Stimulated activated CD4-positive, alpha-beta T cell treated with anti-CD3 and anti-CD28 coated beads, Interleukin-12 subunit alpha, Interleukin-12 subunit beta, amount 100 ng/mL, for 24 hours (primary cell): ENCODE measurements around the gene ACR.
"Not testable (repeated sequence)": the region's sequence is repeated elsewhere in the genome, so short reads cannot be mapped to it uniquely, and the experiment has no call there.

Experiments used
- DNase-seq, 2 experiments: peaks; one replicate each; pipeline ENCODE4 v3.0.0-alpha.2; 2020; ENCODE audit warnings: low read depth in 2 of 2

Gene ACR

GRCh38 chr22:50732681-50733080, 5.3 kb upstream of the ACR start:
- no peak for DNase-seq

- DNase-seq = no peak
These were observed 4.3 kb upstream of the ACR start for GRCh38 chr22:50733521-50734342.

DNA sequence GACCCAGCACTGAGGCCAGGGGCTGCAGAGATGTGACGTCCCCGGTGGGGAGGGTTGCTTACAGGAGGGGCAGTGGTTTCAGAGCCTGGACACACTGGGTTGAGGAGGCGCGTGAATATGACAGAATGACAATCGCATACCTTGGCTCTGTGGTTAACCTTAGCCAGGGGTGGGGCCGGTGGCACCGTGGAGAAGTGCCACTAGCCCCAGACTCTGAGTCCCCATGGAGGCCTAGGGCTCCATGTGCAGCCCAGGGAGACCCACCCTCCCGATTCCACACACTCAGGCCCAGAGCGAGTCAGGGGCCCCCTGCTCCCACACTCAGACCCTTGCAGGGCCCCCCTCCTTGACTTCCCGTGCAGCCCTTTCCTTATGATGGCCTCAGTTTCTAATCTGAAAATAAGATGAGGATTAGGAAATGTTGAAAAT, 3.6 kb upstream of the ACR start:
- DNase-seq = no peak

DNA sequence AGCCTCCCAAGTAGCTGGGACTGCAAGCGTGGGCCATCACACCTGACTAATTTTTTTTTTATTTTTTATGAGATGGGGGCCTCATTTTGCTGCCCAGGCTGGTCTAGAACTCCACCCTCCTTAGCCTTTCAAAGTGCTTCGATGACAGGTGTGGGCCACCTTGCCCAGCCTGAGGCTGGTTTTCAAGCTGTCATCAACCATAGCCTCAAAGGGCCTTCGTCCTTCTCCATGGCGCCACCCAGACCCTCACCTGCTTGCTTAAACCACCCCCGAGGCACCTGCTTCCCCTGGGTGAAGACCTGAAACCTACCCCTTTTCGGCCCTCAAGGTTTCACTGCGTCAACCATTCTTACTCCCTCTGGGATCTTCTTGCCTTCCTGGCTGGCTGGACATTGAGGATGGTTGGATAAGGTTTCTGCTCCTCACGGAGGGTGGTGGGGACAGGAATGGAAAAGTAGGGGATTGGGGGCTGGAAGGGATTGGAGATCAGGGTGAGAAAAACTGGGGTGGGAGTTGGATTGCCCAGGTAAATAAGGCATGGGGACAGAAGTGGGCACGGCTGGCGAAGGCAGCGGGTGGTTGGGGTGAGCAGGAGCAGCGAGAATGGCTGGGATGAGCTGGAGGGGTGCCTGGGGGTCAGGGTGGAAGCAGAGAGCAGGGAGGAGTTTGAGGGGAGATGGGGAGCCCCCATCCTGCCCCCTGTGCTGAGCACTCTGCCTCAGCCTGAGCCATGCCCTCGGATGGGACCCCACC, 2.8 kb upstream of the ACR start:
- DNase-seq = no peak

DNA sequence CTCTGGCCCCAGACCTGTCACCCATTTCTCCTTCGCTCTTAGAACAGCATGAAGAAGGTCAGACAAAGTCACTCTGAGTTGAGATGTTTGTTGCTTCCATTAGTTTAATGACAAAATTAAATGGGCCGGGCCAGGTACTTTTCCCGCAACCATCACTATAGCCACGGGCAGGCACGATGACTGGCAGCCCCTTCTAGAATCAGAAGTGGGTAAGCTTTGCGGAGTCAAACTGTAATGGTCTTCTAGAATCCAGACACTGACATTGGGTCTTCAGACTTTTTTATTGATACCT, 2.3 kb upstream of the ACR start:
- DNase-seq = no peak

DNA sequence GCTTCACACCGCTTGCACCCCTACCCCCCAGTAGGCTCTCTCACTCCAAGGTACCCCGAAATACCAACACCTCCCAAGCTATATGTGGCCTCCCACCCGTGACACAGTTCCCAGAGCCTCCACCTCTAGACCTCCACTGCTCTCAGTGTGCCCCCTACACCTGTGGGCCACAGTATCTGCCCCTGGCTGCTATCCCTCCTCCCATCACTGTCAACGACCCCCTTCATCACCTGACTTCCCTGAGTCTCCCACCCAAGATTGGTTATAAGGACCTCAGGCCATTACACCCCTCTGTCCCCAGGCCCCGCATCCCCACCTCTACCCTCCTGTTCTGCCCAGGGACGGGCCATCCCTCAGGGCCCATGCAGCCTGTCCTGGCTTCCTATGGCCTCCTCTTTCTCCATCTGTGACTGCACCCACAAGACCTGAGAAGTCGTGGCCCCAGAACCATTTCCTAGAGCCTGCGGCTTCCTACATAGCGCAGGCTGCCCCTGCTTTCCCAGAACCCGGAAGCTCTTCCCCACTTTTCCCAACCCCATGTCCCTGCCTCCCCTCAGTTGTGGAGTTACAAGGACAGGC, 734 bp downstream of the ACR start:
- no peak for DNase-seq

DNA sequence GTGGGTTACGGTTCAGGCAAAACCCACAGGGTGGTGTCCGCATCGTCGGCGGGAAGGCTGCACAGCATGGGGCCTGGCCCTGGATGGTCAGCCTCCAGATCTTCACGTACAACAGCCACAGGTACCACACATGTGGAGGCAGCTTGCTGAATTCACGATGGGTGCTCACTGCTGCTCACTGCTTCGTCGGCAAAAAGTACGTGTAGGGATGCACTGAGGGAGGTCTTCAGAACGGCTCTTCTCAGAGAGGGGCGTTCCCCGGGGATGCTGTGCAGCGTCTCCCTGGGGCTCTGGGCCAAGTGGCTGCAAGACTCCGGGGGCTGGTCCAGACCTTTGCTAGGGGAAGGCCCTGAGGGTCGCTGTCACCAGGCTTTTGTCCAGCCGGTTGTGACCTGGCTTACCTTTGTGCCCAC, 1.3 kb downstream of the ACR start:
- DNase-seq = no peak

GRCh38 chr22:50739894-50740293, 1.9 kb downstream of the ACR start:
- DNase-seq = no peak

GRCh38 chr22:50740714-50741113, 2.7 kb downstream of the ACR start:
- not testable (repeated sequence) for DNase-seq

- DNase-seq = not testable (repeated sequence)
These were observed 6.4 kb downstream of the ACR start for GRCh38 chr22:50744424-50744823.

DNA sequence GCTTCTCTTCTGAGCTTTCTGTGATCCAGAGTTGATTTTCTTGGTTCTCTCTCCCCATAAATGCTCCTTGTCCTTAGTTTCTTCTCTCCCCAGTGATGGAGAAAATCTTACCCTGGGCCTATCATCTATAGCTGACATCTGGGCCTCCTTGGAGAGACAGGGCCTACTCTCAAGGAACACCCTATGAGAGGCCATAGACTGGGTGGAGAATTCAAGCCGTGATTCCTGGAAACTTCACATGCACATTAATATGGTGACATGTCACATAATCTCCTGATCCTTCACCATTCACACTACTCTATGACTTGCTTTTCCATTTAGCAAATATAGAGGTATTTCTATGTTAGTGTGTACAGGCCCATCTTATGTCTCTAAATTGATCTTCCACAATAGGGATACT, 9.5 kb downstream of the ACR start:
- DNase-seq = not testable (repeated sequence)

- not testable (repeated sequence) for DNase-seq
These were observed 10.6 kb downstream of the ACR start for GRCh38 chr22:50748630-50749029.

- DNase-seq = not testable (repeated sequence)
These were observed 11.5 kb downstream of the ACR start for GRCh38 chr22:50749302-50750074.

DNA sequence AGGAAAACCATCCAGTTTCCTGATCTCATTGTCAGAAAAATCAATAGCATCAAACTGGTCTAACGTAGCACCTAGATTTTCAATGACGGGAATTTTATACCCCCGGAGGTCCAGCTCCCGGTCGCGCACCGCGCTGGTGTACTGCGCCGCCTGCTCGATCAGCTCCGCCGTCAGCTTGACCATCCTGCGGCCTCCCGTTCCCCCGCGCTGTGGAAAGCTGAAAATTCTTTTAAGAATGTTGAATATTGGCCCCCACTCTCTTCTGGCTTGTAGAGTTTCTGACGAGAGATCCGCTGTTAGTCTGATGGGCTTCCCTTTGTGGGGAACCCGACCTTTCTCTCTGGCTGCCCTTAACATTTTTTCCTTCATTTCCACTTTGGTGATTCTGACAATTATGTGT, 17.2 kb downstream of the ACR start:
- not testable (repeated sequence) for DNase-seq

DNA sequence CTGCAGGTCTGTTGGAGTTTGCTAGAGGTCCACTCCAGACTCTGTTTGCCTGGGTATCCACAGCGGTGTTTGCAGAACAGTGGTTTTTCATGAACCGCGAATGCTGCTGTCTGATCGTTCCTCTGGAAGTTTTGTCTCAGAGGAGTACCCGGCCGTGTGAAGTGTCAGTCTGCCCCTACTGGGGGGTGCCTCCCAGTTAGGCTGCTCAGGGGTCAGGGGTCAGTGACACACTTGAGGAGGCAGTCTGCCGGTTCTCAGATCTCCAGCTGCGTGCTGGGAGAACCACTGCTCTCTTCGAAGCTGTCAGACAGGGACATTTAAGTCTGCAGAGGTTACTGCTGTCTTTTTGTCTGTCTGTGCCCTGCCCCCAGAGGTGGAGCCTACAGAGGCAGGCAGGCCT, 18.4 kb downstream of the ACR start:
- DNase-seq = not testable (repeated sequence)

GRCh38 chr22:50756949-50757491, 19.0 kb downstream of the ACR start:
- peak; percentile 30 to 37 for DNase-seq

DNA sequence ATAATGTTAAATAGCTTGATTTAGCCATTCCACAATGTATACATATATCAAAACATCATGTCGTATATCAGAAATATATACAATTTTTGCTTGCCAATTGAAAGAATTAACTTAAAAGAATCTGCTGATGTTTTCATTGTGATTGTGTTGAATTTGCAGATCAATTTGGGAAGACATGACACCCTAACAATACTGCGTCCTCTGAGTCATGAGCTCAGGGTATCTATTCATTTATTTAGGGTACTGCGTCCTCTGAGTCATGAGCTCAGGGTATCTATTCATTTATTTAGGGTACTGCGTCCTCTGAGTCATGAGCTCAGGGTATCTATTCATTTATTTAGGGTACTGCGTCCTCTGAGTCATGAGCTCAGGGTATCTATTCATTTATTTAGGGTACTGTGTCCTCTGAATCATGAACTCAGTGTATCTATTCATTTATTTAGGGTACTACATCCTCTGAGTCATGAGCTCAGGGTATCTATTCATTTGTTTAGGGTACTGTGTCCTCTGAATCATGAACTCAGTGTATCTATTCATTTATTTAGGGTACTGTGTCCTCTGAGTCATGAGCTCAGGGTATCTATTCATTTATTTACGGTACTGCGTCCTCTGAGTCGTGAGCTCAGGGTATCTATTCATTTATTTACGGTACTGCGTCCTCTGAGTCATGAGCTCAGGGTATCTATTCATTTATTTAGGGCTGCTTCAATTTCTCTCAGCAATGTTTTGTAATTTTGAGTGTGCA, 21.8 kb downstream of the ACR start:
- DNase-seq = not testable (repeated sequence)

GRCh38 chr22:50761829-50762228, 23.8 kb downstream of the ACR start:
- not testable (repeated sequence) for DNase-seq

GRCh38 chr22:50764288-50764687, 26.3 kb downstream of the ACR start:
- DNase-seq = not testable (repeated sequence)

DNA sequence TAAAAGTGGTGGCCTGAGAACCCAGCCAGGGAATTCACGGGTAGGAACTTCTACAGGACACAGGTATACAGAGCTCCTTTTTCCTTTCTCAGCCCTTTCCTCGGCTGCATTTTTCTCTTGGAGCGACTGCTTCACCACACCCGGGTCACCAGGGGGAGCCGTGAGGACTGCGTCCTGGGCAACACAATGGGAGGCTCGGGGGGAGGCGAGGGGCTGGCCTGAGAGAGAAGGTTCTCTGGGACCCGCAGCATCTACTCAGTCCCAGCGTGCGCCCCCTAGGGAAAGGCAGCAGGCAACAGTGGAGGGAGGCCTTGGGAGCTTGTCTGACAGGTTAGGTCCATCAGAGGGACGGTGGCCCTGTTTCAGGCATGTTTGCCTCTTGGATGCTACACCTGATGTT, 37.1 kb downstream of the ACR start:
- DNase-seq = not testable (repeated sequence)

- DNase-seq = not testable (repeated sequence)
These were observed 39.6 kb downstream of the ACR start for GRCh38 chr22:50777631-50778030.
